Left colon (tissue), 2 donors: ENCODE results near the gene CLDN5. TPM values are rescaled to one million over a fixed set of nuclear protein-coding genes. Genes with fewer than 3 reads are reported as not detected.

Experiments
- ATAC-seq: fragments of 200-7000 bp; cut with Tn5 transposase; one replicate; pipeline ENCODE4 v1.9.1; 2020; ENCODE audit warnings: mild to moderate bottlenecking, moderate library complexity
- DNase-seq, 2 donors: peaks; one replicate each; pipeline ENCODE4 v3.0.0-alpha.2; 2020
- intact Hi-C, 2 donors: fragments of 100-400 bp; cut with DNase I in 1 of 2; cut with micrococcal nuclease in 1 of 2; formaldehyde crosslinking; loops; one replicate each; pipeline versions ENCODE4 v1.11.2 to v1.14.0; 2022; cut with DNase I, micrococcal nuclease
- total RNA-seq, 2 donors: library from RNA; stranded (reverse); fragmentation: NEBNext Ultra II Directional; extraction: Animal tissue kit (Norgen Biotek cat#: 25700); gene quantifications; one replicate each; pipeline ENCODE4 v1.2.1, GENCODE V29; 2021
- donor health status: DM: no; HTN: no; CAD: no.
- donor health status: DM: yes; HTN: yes; CAD: no.

The CLDN5 gene
- total RNA-seq, 2 donors from 2014 or later = 18.6 to 27.7 TPM

DNA sequence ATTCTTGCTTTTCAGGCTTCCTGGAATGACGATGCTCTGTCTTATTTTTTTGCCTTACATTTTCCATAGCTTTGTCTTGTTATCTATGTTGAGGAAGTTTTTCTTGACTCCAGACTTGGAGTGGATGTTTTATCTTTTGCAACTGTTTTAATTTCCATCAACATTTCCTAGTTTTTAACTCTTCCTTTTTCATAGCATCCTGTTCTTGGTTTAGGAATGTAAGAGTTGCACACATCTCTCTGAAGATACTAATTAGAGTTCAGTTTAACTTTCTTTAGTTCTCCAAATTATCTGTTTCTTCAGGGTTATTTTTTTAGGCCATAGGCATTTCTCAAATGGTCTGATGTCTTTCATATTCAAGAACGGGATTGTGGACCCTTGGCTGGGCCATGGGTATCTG is 10.4 kb downstream of the CLDN5 start:
- no peak for ATAC-seq
- DNase-seq = no peak
- intact Hi-C loops = no loop called here

- intact Hi-C loops = no loop called here
- no peak for DNase-seq
- ATAC-seq = no peak
Measured at GRCh38 chr22:19510919-19511341, 13.3 kb downstream of the CLDN5 start.

- no peak for DNase-seq
- intact Hi-C loops = no loop called here
- no peak for ATAC-seq
Measured at GRCh38 chr22:19509923-19510322, 14.3 kb downstream of the CLDN5 start.

- DNase-seq = no peak
- ATAC-seq = no peak
- intact Hi-C loops = no loop called here
Measured at GRCh38 chr22:19509191-19509590, 15.0 kb downstream of the CLDN5 start.

DNA sequence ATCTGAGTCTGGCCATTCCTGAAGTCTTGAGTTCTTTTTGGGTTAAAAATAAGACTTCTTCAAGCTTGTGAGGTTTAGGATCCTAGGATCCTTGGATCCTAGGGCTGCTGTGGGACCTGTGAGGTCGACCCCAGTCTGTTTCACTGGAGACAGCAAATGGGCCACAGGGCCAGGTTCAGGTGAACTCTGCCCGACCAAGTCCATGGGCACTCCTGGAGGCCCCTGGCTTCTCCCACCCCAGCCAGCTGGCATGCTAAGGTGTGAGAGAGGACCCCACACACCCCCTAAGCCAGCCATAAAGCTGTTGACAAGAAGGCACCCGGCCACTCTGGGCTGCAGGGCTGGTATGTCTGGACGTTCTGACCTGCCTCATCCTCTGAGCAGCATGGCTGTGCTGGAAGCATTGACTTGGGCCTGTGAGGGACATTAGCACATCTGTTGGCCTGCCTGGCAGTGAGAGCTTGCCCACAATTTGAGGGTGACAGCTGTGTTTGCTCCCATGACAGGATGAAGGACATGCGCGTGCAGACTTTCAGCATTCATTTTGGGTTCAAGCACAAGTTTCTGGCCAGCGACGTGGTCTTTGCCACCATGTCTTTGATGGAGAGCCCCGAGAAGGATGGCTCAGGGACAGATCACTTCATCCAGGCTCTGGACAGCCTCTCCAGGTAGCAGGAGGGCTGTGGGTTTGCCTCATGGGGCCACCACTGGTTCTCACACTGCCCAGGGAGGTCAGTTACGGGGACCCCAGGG is 16.0 kb downstream of the CLDN5 start:
- intact Hi-C loops = no loop called here
- ATAC-seq (no peak), DNase-seq (no peak)

GRCh38 chr22:19507534-19507861 is 16.7 kb downstream of the CLDN5 start:
- ATAC-seq (no peak), DNase-seq (no peak)
- intact Hi-C loops = no loop called here

DNA sequence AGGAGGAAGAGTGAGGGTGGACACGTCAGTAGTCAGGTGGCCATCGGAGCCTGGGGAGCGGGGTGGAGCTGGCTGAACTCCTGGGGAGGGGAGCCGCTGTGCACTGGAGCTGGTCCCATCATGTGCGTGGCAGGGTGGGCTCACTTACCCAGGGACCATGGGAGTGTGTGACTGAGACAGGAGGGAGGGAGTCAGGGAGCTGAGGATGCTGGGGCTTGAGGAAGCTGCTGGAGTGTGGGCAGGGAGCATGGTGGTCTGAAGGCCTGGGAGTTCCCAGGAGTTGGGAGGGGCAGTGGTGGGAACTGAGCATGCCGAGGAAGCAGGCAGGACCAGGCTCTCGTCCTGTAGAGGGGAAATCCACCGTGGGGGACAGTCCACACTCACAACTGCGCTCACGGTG is 18.0 kb downstream of the CLDN5 start:
- intact Hi-C loops = no loop called here
- no peak for ATAC-seq
- no peak for DNase-seq

DNA sequence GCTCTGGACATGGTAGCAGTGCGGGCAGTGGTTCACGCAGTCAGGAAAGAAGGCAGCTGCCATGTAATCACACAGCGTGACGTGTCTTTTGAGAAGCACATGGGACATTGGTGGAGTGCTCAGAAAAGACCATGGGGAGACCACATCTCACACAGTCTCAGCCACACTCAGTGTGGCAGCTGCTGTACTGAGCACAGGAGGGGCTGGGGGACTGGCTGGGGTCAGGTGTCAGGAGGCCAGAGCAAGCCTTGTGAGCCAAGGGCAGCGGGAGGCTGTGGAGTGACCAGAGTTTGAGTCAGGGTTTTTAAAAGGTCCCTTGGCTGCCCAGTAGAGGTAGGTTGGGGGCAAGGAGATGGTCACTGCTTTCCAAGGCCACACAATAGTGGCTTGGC is 18.5 kb downstream of the CLDN5 start:
- DNase-seq = no peak
- no peak for ATAC-seq
- intact Hi-C loops = no loop called here

GRCh38 chr22:19504900-19505734 is 19.1 kb downstream of the CLDN5 start:
- DNase-seq (no peak), ATAC-seq (no peak)
- intact Hi-C loops = no loop called here

DNA sequence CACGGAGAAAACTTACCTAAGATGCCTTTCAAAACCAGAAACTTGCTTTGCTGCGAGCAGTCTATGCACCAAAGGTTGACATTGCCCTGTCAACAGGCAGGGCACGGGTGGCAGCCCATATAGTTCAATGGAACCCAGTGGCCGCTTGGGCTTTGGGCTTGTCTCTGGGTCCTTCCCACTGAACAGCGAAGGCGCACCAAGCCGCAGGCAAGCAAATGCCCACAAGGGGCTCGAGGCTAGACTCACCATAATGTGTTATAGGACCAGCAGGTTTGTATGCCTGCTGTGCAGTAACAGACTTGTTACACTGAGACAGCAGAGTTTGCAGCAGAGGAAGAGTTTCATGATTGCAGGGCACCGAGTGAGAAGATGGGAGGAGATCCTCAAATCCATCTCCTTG is 20.3 kb downstream of the CLDN5 start:
- DNase-seq = no peak
- no peak for ATAC-seq
- intact Hi-C loops = no loop called here

- DNase-seq (no peak), ATAC-seq (no peak)
- intact Hi-C loops = no loop called here
Measured at GRCh38 chr22:19503367-19503766, 20.8 kb downstream of the CLDN5 start.

DNA sequence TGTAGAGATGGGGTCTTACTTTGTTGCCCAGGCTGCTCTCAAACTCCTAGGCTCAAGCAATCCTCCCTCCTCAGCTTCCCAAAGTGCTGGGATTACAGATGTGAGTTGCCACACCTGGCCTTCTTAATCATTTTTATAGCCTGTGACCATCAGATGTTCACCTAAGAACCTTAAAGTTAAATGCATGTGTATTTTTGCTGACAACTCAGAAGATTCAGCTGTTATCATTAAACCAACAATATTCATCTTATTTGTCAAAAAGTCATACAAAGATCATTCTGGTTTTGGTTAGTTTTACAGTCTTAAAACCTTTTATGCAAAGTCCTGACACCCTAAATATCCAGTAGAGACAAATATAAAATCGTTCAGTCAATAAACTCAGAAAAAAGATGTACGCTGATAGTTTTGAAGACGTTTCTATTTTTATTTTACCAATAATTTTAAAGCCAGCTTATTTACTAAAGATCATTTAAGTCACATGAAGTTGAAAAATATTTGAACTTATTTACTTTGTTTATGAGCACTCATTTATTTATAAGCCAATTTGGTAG is 22.2 kb downstream of the CLDN5 start:
- DNase-seq = no peak
- ATAC-seq = no peak
- intact Hi-C loops = no loop called here

GRCh38 chr22:19499880-19500242 is 24.3 kb downstream of the CLDN5 start:
- ATAC-seq (no peak), DNase-seq (no peak)
- intact Hi-C loops = no loop called here

DNA sequence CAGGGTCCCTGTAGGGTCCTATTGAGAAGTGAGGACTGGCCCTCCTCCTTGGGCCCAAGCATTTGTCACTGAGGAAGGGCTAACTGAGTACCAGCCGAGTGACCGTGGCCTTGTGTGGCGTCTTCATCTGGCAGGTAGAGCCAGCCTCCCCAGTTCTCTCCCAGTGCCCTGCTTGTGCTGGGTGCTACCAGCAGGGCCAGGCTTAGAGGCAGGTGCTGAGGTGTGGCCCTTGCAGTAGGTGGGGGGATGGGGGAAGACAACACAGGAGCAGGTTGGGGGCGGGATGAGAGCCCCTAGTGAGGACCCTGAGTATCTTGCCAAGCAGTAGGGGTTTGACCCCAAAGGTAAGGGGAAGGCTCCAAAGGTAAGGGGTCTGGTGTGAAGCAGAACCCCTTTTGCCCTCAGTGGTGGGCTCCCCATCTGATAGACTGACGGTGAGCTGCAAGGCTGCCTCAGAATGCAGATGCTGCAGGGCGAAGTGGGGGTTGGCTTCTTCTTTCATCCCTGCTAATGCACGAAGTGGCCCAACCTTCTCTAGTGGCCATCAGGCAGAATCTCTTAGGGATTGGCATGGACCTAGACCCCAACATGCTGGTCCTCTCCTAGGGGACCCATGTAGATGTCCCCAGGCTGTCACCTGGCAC is 24.9 kb downstream of the CLDN5 start:
- no peak for DNase-seq
- intact Hi-C loops = no loop called here
- no peak for ATAC-seq

- DNase-seq (no peak), ATAC-seq (no peak)
- intact Hi-C loops = no loop called here
Measured at GRCh38 chr22:19498866-19499190, 25.4 kb downstream of the CLDN5 start.

DNA sequence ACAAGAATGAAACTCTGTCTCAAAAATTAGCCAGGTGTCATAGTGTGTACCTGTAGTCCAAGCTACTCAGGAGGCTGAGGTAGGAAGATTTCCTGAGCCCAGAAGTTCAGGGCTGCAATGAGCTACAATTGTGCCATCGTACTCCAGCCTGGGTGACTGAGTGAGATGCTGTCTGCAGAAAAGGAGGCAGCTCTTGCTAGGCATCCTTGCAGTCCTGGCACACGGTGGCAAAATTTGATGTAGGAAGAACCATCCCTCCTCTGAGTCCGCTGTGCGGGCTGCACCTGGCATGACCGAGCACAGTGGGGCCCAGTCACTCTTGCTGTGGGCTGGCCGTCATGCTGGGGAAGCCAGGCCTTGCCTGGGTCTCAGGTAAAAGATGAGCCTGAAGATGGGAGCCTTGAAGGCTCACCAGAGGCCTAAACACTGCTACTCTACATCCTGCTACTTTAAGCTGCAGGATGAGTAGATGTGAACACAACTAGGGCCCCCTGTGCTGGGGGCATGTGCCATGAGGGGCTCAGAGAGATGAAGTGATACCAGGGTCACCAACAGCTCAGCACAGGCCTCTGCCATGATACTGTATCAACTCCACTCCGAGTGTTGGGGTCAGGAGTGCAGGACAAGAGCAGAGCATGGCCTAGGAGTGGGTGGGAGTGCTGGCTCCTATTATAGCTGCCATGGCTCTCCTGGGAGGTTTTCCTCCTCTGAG is 25.9 kb downstream of the CLDN5 start:
- DNase-seq (no peak), ATAC-seq (no peak)
- intact Hi-C loops = no loop called here

GRCh38 chr22:19497245-19497644 is 27.0 kb downstream of the CLDN5 start:
- intact Hi-C loops = no loop called here
- ATAC-seq (no peak), DNase-seq (no peak)

DNA sequence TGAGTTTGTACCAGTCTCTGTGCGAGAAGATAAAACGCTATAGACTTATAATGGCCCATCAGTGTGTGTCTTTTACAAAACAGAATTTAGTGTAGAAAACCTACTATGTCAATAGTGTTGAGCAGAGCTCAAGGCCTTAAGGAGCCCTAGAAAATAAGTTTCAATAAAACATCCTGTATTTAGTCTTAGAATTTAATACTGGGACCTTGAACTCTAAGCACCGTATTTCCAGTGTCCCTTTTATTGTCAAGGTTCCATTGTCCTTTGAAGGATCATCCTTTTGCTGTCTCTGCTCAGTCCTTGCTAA is 27.9 kb downstream of the CLDN5 start:
- intact Hi-C loops = no loop called here
- DNase-seq (no peak), ATAC-seq (no peak)

- DNase-seq (no peak), ATAC-seq (no peak)
- intact Hi-C loops = no loop called here
Measured at GRCh38 chr22:19495562-19496323, 28.5 kb downstream of the CLDN5 start.
